ENCODE measurements around the gene RNF25.
A peak's percentile ranks its signal among the peaks of the same experiment; 100 is the strongest.
"Not testable (repeated sequence)": the region's sequence is repeated elsewhere in the genome, so short reads cannot be mapped to it uniquely, and the experiment has no call there.

The RNF25 gene

GRCh38 chr2:218703341-218703740 lies 31.5 kb upstream of the RNF25 start:
- Mint-ChIP-seq H3K27me3 (no peaks in the 10 kb centered on the region), H3K4me1 (ENCODE audit: low read depth) (peaks cover 1% of the 10 kb centered on the region), H3K27ac (no peak overlapping the region), H3K4me3 (no peak overlapping the region), H3K36me3 (ENCODE audit: low read depth) (peaks cover 11% of the 10 kb centered on the region), H3K9me3 (no peaks in the 10 kb centered on the region)
- DNase-seq, result no peak

- Mint-ChIP-seq H3K36me3 (ENCODE audit: low read depth) (peaks cover 13% of the 10 kb centered on the region), H3K27me3 (no peaks in the 10 kb centered on the region), H3K4me1 (ENCODE audit: low read depth) (no peaks in the 10 kb centered on the region), H3K9me3 (no peaks in the 10 kb centered on the region), H3K4me3 (no peak overlapping the region), H3K27ac (no peak overlapping the region)
- DNase-seq, result no peak
Measured at GRCh38 chr2:218701806-218702205, 30.0 kb upstream of the RNF25 start.

- no peak overlapping the region for H3K27ac Mint-ChIP-seq
- H3K9me3 Mint-ChIP-seq, result no peaks in the 10 kb centered on the region
- DNase-seq, result no peak
- peaks cover 15% of the 10 kb centered on the region for H3K36me3 Mint-ChIP-seq (ENCODE audit: low read depth)
- H3K4me3 Mint-ChIP-seq, result no peak overlapping the region
- no peaks in the 10 kb centered on the region for H3K27me3 Mint-ChIP-seq
- H3K4me1 Mint-ChIP-seq (ENCODE audit: low read depth), result no peaks in the 10 kb centered on the region
Measured at GRCh38 chr2:218698885-218699284, 27.1 kb upstream of the RNF25 start.

GRCh38 chr2:218694405-218695145 lies 22.8 kb upstream of the RNF25 start:
- Mint-ChIP-seq H3K9me3 (no peaks in the 10 kb centered on the region), H3K4me3 (no peak overlapping the region), H3K27ac (no peak overlapping the region), H3K27me3 (no peaks in the 10 kb centered on the region), H3K36me3 (ENCODE audit: low read depth) (peaks cover 40% of the 10 kb centered on the region), H3K4me1 (ENCODE audit: low read depth) (no peaks in the 10 kb centered on the region)
- no peak for DNase-seq

- Mint-ChIP-seq H3K9me3 (no peaks in the 10 kb centered on the region), H3K4me3 (no peak overlapping the region), H3K27me3 (no peaks in the 10 kb centered on the region), H3K36me3 (ENCODE audit: low read depth) (peaks cover 36% of the 10 kb centered on the region), H3K4me1 (ENCODE audit: low read depth) (peaks cover 2% of the 10 kb centered on the region), H3K27ac (no peak overlapping the region)
- no peak for DNase-seq
Measured at GRCh38 chr2:218691234-218691633, 19.4 kb upstream of the RNF25 start.

GRCh38 chr2:218687400-218688060 lies 15.7 kb upstream of the RNF25 start:
- not testable (repeated sequence) for H3K9me3 Mint-ChIP-seq; H3K27me3 Mint-ChIP-seq; DNase-seq; H3K27ac Mint-ChIP-seq; H3K4me1 Mint-ChIP-seq (ENCODE audit: low read depth); H3K4me3 Mint-ChIP-seq
- H3K36me3 Mint-ChIP-seq (ENCODE audit: low read depth), result peaks cover 34% of the 10 kb centered on the region

- Mint-ChIP-seq H3K36me3 (ENCODE audit: low read depth) (peaks cover 49% of the 10 kb centered on the region), H3K27ac (no peak overlapping the region), H3K27me3 (no peaks in the 10 kb centered on the region), H3K4me3 (no peak overlapping the region), H3K9me3 (no peaks in the 10 kb centered on the region), H3K4me1 (ENCODE audit: low read depth) (no peaks in the 10 kb centered on the region)
- no peak for DNase-seq
Measured at GRCh38 chr2:218680061-218680460, 8.3 kb upstream of the RNF25 start.

GRCh38 chr2:218679119-218679518 lies 7.3 kb upstream of the RNF25 start:
- no peak overlapping the region for H3K4me3 Mint-ChIP-seq
- H3K27ac Mint-ChIP-seq, result no peak overlapping the region
- no peaks in the 10 kb centered on the region for H3K9me3 Mint-ChIP-seq
- DNase-seq, result no peak
- H3K36me3 Mint-ChIP-seq (ENCODE audit: low read depth), result peaks cover 48% of the 10 kb centered on the region
- H3K27me3 Mint-ChIP-seq, result no peaks in the 10 kb centered on the region
- no peaks in the 10 kb centered on the region for H3K4me1 Mint-ChIP-seq (ENCODE audit: low read depth)

- peaks cover 30% of the 10 kb centered on the region for H3K4me1 Mint-ChIP-seq (ENCODE audit: low read depth)
- peak overlapping the region; percentile 96 for H3K27ac Mint-ChIP-seq
- H3K9me3 Mint-ChIP-seq, result no peaks in the 10 kb centered on the region
- H3K36me3 Mint-ChIP-seq (ENCODE audit: low read depth), result peaks cover 60% of the 10 kb centered on the region
- no peaks in the 10 kb centered on the region for H3K27me3 Mint-ChIP-seq
- peak overlapping the region; percentile 95 for H3K4me3 Mint-ChIP-seq
- no peak for DNase-seq
Measured at GRCh38 chr2:218671097-218671653, 627 bp downstream of the RNF25 start.

- peaks cover 91% of the 10 kb centered on the region for H3K36me3 Mint-ChIP-seq (ENCODE audit: low read depth)
Measured at GRCh38 chr2:218664653-218665052, 7.1 kb downstream of the RNF25 start.

GRCh38 chr2:218663901-218664300 lies 7.9 kb downstream of the RNF25 start:
- DNase-seq, result no peak
- no peaks in the 10 kb centered on the region for H3K27me3 Mint-ChIP-seq
- H3K27ac Mint-ChIP-seq, result peak overlapping the region; percentile 22
- H3K36me3 Mint-ChIP-seq (ENCODE audit: low read depth), result peaks cover 93% of the 10 kb centered on the region
- no peaks in the 10 kb centered on the region for H3K9me3 Mint-ChIP-seq
- no peak overlapping the region for H3K4me3 Mint-ChIP-seq
- H3K4me1 Mint-ChIP-seq (ENCODE audit: low read depth), result peaks cover 23% of the 10 kb centered on the region

More at GRCh38 chr2:218664653-218665052, 7.1 kb downstream of the RNF25 start:
- H3K27ac Mint-ChIP-seq, result no peak overlapping the region
- H3K27me3 Mint-ChIP-seq, result no peaks in the 10 kb centered on the region
- no peak for DNase-seq
- peaks cover 25% of the 10 kb centered on the region for H3K4me1 Mint-ChIP-seq (ENCODE audit: low read depth)
- H3K9me3 Mint-ChIP-seq, result no peaks in the 10 kb centered on the region
- no peak overlapping the region for H3K4me3 Mint-ChIP-seq

GRCh38 chr2:218662827-218663226 lies 9.0 kb downstream of the RNF25 start:
- no peak overlapping the region for H3K4me3 Mint-ChIP-seq
- H3K27me3 Mint-ChIP-seq, result no peaks in the 10 kb centered on the region
- H3K9me3 Mint-ChIP-seq, result no peaks in the 10 kb centered on the region
- no peak for DNase-seq
- peaks cover 32% of the 10 kb centered on the region for H3K4me1 Mint-ChIP-seq (ENCODE audit: low read depth)
- peak overlapping the region; percentile 38 for H3K27ac Mint-ChIP-seq
- H3K36me3 Mint-ChIP-seq (ENCODE audit: low read depth), result peaks cover 93% of the 10 kb centered on the region

GRCh38 chr2:218662377-218662776 lies 9.4 kb downstream of the RNF25 start:
- no peaks in the 10 kb centered on the region for H3K9me3 Mint-ChIP-seq
- no peaks in the 10 kb centered on the region for H3K27me3 Mint-ChIP-seq
- no peak for DNase-seq
- peak overlapping the region; percentile 66 for H3K27ac Mint-ChIP-seq
- H3K4me3 Mint-ChIP-seq, result no peak overlapping the region
- H3K4me1 Mint-ChIP-seq (ENCODE audit: low read depth), result peaks cover 35% of the 10 kb centered on the region
- peaks cover 93% of the 10 kb centered on the region for H3K36me3 Mint-ChIP-seq (ENCODE audit: low read depth)

GRCh38 chr2:218659988-218660358 lies 11.8 kb downstream of the RNF25 start:
- Mint-ChIP-seq H3K27ac (peak overlapping the region; percentile 96), H3K36me3 (ENCODE audit: low read depth) (peaks cover 96% of the 10 kb centered on the region), H3K9me3 (no peaks in the 10 kb centered on the region), H3K4me1 (ENCODE audit: low read depth) (peaks cover 49% of the 10 kb centered on the region), H3K4me3 (peak overlapping the region; percentile 97), H3K27me3 (no peaks in the 10 kb centered on the region)
- DNase-seq, result no peak
